HepG2 (cell line): ENCODE data around the gene RGCC. TPM values are rescaled to one million over a fixed set of nuclear protein-coding genes. Genes with fewer than 3 reads are reported as not detected.
A peak's percentile ranks its signal among the peaks of the same experiment; 100 is the strongest.

Experiments
- ATF7 ChIP-seq, 2 experiments: fragments of 450-650 bp in 1 of 2; sonication (generic) in 1 of 2; formaldehyde crosslinking in 1 of 2; IDR thresholded peaks; 2 replicates each; pipeline versions ENCODE4 v1.4.0 to v1.6.1; 2016 to 2020; ENCODE audit warnings: antibody characterized with exemption in 1 of 2, mild to moderate bottlenecking in 1 of 2, missing genetic modification reagents in 1 of 2
- FUBP1 ChIP-seq: sonication (generic); formaldehyde crosslinking; IDR thresholded peaks from 2 replicates; pipeline ENCODE4 v1.5.1; 2020; ENCODE audit warnings: missing genetic modification reagents, mild to moderate bottlenecking, borderline replicate concordance
- HOXA3 ChIP-seq: sonication (generic); formaldehyde crosslinking; IDR thresholded peaks from 2 replicates; pipeline ENCODE4 v1.5.0; 2020; ENCODE audit warnings: missing genetic modification reagents
- KLF16 ChIP-seq, 2 experiments: sonication (generic) in 1 of 2; formaldehyde crosslinking in 1 of 2; IDR thresholded peaks; 2 replicates each; pipeline versions ENCODE4 v1.6.1 to v1.8.0; 2016 to 2023; ENCODE audit warnings: missing genetic modification reagents in 2 of 2, missing compliant biosample characterization in 1 of 2
- MLXIP ChIP-seq: sonication (generic); formaldehyde crosslinking; IDR thresholded peaks from 2 replicates; pipeline ENCODE4 v1.9.0; 2021; ENCODE audit warnings: missing genetic modification reagents, borderline replicate concordance
- YY1 ChIP-seq: IDR thresholded peaks from 2 replicates; pipeline ENCODE4 v1.6.1; 2011; ENCODE audit warnings: low read length, low read depth, moderate library complexity, mild to moderate bottlenecking; ENCODE audit not compliant: insufficient read depth, insufficient replicate concordance
- ZNF407 ChIP-seq: sonication (generic); formaldehyde crosslinking; IDR thresholded peaks from one replicate; pipeline ENCODE4 v1.5.1; 2020; ENCODE audit warnings: mild to moderate bottlenecking, missing genetic modification reagents; ENCODE audit errors: not compliant biosample characterization
- ZNF703 ChIP-seq: sonication (generic); formaldehyde crosslinking; IDR thresholded peaks from 2 replicates; pipeline ENCODE4 v1.5.1; 2020; ENCODE audit warnings: missing genetic modification reagents, mild to moderate bottlenecking, moderate library complexity, borderline replicate concordance
- polyA plus RNA-seq, 8 experiments: library from polyadenylated mRNA; depleted of rRNA in 3 of 8; stranded (reverse) in 7 of 8; unstranded in 1 of 8; fragments of >200 nt; fragmentation: Illumina TruSeq in 4 of 8; extraction: Trizol in 4 of 8; gene quantifications; 2 replicates each; pipeline versions ENCODE4 v1.2.1 to v1.2.3, GENCODE V29; 2011 to 2016; ENCODE audit warnings: low read depth in 4 of 8, missing spikeins in 1 of 8, mixed read lengths in 1 of 8; ENCODE audit not compliant: insufficient read depth in 1 of 8
- total RNA-seq, 5 experiments: library from RNA; depleted of rRNA; stranded (reverse); fragments of >200 nt; fragmentation: Illumina TruSeq; extraction: Trizol; gene quantifications; 2 replicates each; pipeline ENCODE4 v1.2.3, GENCODE V29; 2016; ENCODE audit warnings: low read depth in 1 of 5
- TF ChIP-seq, protein P1 (sequence below): sonication (generic); formaldehyde crosslinking; IDR thresholded peaks from 2 replicates; pipeline ENCODE4 v1.9.0; 2022; ENCODE audit warnings: missing genetic modification reagents, mild to moderate bottlenecking, borderline replicate concordance

The RGCC gene
- total and polyA plus RNA-seq, 2 of the 13 experiments (the other 11 are each of a cell fraction or from before 2014, with no cell fraction given), result 0.20 to 8.4 TPM

DNA sequence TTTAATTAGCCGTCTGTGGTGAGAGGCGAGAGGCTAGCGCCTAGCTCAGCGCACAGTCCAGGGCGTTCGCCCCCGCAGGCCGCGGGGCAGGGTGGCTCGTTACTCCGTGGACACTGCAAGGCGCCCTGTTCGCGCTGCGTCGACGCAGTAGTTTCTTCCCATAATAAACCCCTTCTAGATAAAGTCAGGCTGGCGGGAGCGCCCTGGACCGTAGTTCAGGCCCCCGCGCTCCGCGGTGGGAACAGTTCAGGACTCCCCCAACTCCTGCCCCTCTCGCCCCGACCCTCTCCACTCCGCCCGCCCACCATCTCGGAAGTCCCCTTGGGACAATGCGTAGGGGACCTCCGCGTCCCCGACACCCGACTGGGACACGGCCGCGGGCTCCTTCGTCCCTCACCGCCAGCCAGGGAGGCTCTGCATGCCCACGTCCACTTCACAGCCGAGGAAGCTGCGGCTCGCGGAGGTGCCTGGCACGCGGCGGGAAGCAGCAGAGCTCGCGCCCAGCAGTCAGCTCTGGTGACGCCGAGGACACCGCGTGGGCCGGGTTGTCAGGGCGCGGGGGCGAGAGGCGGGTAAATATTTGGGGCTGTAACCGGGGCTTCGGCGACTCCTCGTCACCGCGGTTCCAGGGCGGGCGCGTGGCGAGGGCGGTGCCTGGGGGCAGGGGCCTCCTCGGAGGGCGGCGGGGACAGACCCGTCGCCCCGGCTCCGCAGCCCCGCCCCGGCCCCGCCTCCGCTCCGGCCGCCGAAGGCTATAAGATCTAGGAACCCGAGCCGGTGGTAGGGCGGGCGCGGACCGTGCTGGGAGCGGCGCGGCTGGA, at the start of gene RGCC (continued):
- TF ChIP-seq MLXIP (CRISPR knock-in tag) (no peak), ZNF407 (peak; percentile 53), HOXA3 (CRISPR knock-in tag) (peak; percentile 56; the same call in 1 of the 2 replicates), YY1 (peak; percentile 12), KLF16 (CRISPR knock-in tag; IDR thresholded peaks at IDR 0.05) (peak in 1 of 2 experiments; percentile 41; a peak in 1 of 4 replicates), ATF7 (IDR thresholded peaks at IDR 0.05) (no peak), ATF7 (CRISPR knock-in tag; IDR thresholded peaks at IDR 0.05) (0 out of 2 replicates have a peak, but pooled peaks have one; percentile 63), FUBP1 (0 out of 2 replicates have a peak, but pooled peaks have one; percentile 72), ZNF703 (peak; percentile 54; the same call in 1 of the 2 replicates)
- TF ChIP-seq, protein P1, sequence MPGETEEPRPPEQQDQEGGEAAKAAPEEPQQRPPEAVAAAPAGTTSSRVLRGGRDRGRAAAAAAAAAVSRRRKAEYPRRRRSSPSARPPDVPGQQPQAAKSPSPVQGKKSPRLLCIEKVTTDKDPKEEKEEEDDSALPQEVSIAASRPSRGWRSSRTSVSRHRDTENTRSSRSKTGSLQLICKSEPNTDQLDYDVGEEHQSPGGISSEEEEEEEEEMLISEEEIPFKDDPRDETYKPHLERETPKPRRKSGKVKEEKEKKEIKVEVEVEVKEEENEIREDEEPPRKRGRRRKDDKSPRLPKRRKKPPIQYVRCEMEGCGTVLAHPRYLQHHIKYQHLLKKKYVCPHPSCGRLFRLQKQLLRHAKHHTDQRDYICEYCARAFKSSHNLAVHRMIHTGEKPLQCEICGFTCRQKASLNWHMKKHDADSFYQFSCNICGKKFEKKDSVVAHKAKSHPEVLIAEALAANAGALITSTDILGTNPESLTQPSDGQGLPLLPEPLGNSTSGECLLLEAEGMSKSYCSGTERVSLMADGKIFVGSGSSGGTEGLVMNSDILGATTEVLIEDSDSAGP, result peak; percentile 44; the same call in 1 of the 2 replicates
